Measurements from ENCODE around the gene CSNK1G1.
"Not testable (repeated sequence)": the region's sequence is repeated elsewhere in the genome, so short reads cannot be mapped to it uniquely, and the experiment has no call there.

Gene CSNK1G1

DNA sequence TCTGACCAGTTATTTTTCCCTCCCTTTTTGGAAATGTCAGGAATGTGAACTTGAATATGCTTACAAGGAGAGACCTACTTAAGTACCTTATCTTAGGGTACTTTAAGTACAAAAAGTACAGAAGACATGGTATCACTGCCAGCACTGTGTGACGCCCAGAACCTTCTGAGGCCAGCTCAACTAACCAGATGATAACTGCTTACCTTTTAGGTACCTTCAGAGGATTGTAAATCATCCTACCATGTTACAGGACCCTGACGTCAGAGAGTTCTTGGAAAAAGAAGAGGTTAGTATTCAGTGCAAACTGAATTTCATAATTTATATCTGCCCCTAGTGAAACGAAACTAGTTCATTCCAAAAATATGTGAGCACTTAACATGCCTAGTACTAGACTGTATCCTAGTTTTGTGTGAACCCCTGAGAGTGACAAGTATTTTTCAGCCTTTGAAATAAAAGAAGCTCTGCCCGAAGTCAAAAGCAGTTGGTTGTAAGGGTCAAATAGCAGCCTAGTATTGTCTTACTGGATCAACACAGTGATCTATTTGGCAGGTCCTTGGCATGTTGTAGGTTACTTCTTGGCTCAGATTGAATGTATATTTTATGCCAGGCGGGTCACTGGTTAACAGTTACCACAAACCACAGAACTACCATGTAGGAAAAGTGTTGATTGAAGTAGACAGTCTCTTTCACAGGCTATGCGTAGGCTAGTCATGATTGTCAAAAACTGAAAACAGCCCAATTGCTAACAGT lies 228.3 kb downstream of the CSNK1G1 start:
- DNase-seq = no peak

DNA sequence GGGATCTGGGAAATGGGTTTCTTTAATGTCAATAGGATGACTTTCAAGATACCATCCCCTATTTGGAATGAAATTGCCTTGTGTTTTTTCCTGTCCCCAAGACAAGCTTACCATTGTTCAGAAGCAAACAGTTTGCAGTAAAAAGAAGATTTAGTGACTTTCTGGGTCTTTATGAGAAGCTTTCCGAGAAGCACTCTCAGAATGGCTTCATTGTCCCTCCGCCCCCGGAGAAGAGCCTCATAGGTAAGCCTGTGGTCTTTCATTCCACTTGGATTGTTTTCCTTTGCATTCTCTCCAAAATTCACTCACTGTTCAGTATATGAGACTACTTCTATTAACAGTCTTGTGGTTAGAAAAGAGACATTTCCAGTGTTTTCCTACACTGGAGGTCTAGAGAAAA lies 230.0 kb downstream of the CSNK1G1 start:
- no peak for DNase-seq

DNA sequence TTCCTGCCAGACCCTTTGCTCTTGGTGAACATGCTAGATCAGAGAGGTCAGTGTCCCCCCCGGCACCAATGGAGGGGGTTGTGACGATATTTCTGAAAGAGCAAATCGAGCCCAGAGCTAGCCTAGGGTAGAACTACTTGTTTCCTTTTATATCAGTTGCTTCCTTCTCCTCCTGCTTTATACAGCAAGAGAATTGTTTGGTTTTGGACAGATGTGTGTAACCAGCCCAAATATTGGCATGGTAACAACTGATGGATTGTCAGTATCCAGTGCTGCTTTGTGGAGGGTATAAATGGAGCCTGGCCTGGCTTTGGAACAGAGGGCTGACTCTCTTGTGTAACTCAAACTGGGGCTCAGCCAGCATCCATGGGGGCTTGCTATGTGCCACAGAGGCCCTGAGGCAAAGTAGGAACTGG lies 233.0 kb downstream of the CSNK1G1 start:
- no peak for DNase-seq

DNA sequence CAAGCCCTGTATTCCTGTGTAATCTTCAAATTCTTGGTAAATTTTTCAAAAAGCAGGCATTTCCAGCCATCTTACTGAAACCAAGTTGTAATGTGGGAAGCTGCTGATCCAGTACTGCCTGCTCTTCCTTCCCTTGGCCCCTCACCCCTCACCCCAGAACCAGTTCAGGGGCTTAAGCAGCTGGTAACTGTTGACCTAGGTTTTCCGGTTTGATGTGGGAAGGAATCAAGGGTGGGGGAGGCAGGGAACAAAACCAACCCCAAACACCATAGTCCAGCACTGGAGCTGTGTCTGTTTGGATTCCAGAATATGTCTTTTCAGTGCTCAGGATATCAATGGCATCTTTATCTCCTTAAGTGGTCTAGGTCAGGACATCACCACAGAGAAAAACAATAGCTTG lies 233.5 kb downstream of the CSNK1G1 start:
- DNase-seq = no peak

DNA sequence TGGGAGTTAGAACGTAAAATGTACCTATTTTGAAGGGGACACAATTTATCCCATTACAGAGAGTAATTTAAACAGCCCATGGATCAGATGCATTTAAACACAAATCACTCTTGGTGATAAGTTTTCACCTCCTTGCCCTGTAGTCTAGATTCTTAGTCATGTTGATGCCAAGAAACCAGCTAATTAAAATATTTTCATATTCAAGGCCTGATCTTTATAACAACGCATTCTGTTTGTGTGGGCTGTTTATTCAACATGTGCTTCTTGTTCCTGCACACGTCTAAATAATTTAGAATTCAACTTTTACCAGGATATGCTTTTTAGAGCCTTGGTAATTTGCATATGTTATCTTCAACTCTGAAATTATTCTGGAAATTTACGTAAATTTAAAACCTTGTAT lies 234.4 kb downstream of the CSNK1G1 start:
- DNase-seq = no peak

DNA sequence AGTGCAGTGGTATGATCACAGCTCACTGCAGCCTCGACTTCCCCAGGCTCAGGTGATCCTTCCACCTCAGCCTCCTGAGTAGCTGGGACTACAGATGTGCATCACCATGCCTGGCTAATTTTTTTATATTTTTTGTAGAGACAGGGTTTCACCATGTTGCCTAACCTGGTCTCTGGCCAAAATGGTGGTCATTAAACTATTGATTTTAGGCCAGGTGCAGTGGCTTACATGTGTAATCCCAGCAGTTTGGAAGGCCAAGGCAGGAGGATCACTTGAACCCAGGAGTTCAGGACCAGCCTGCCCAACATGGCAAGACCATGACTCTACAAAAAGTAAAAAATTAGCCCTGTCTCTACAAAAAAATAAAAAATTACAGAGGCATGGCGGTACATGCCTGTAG lies 235.7 kb downstream of the CSNK1G1 start:
- not testable (repeated sequence) for DNase-seq

DNA sequence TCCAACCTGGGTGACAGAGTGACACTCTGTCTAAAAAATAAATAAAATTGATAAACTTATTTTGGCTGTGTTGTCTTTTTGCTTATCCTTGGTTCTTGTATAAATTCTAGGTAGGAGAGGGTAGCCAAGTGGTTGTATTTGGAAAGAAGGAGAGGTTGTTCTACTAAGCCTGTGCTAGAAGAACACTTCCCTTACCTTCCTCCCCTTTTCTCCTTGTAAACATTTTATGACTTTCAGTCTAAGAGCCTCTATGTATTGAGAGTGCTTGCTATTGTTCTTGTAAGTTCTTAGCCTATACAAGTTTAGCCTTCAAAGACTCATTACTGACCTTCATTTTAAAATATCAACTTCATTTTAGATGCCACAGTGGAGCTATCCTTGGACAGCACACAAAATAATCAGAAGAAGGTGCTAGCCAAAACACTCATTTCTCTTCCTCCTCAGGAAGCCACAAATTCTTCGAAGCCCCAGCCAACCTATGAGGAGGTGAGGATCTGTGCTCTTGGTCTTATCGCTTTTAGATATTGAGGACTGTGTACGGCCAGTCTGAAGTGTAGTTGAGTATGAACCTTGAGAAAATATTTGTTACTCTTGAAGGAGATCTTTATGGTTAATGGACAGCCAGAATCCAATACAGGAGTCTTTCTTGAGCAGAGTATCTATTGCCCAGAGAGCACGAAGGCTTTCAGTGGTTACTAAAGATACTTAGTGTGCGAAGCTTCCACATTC lies 238.1 kb downstream of the CSNK1G1 start:
- DNase-seq = no peak
